Ishikawa (cell line): ENCODE data around the gene GSK3A.

Source experiments
- EGR1 ChIP-seq: IDR thresholded peaks from 2 replicates; pipeline ENCODE4 v1.6.1; 2012
- EP300 ChIP-seq: IDR thresholded peaks from 2 replicates; pipeline ENCODE4 v1.6.1; 2012; ENCODE audit warnings: borderline replicate concordance
- TCF12 ChIP-seq: IDR thresholded peaks from 2 replicates; pipeline ENCODE4 v1.6.1; 2012; ENCODE audit warnings: low read depth

- TF ChIP-seq EP300 (no peak), TCF12 (no peak), EGR1 (no peak)
These were observed 6.8 kb upstream of the GSK3A start for GRCh38 chr19:42249149-42249750.
